Fibroblast of lung (primary cell): Measurements from ENCODE around the gene ZNF622.

ENCODE experiments used
- CTCF ChIP-seq, 2 donors: IDR thresholded peaks in 1 of 2; conservative IDR thresholded peaks in 1 of 2; 1 replicate in 1 of 2; 2 replicates in 1 of 2; pipeline ENCODE4 v1.5.1; 2011 to 2012; ENCODE audit warnings: low read length in 2 of 2, control low read depth in 1 of 2, inconsistent platforms in 1 of 2, low read depth in 1 of 2, mild to moderate bottlenecking in 1 of 2
- EZH2 ChIP-seq: IDR thresholded peaks from 2 replicates; pipeline ENCODE4 v1.5.1; 2012; ENCODE audit warnings: low read length, control low read depth, mild to moderate bottlenecking; ENCODE audit errors: missing control alignments

GRCh38 chr5:16500024-16500423, 34.4 kb upstream of the ZNF622 start:
- no peak for TF ChIP-seq CTCF (conservative IDR thresholded peaks at IDR 0.05 in 1 of 2, IDR thresholded peaks at IDR 0.05 in 1 of 2; ENCODE audit: low read depth in 1 of 2, low read length in 2 of 2)
- TF ChIP-seq EZH2, result no peak
